Calu3 (cell line): ENCODE results near the gene MMP7. TPM values are rescaled to one million over a fixed set of nuclear protein-coding genes. Genes with fewer than 3 reads are reported as not detected.

Source experiments
- BruUV-seq: library from RNA; stranded (reverse); fragments of 400-500 nt; replicated peaks from 2 replicates; lab custom pipeline; 2021; lab: Mats Ljungman, UMichigan
- CTCF ChIA-PET: fragments of 300-600 bp; sonication (Branson Sonifier 250); formaldehyde crosslinking; loops from one replicate; lab custom pipeline; 2022; ENCODE audit warnings: antibody characterized with exemption; lab: Charles Lee
- DNase-seq: peaks from one replicate; pipeline ENCODE4 v3.0.0; 2022
- H3K27ac Mint-ChIP-seq: one replicate; pipeline ENCODE4 v1.8.0; 2022; ENCODE audit warnings: mixed read lengths; ENCODE audit not compliant: unreplicated experiment
- H3K27me3 Mint-ChIP-seq: one replicate; pipeline ENCODE4 v1.8.0; 2022; ENCODE audit warnings: mixed read lengths; ENCODE audit not compliant: unreplicated experiment
- H3K36me3 Mint-ChIP-seq: one replicate; pipeline ENCODE4 v1.8.0; 2022; ENCODE audit warnings: mild to moderate bottlenecking, moderate library complexity, mixed read lengths; ENCODE audit not compliant: insufficient read depth, unreplicated experiment
- H3K4me1 Mint-ChIP-seq: one replicate; pipeline ENCODE4 v1.8.0; 2022; ENCODE audit warnings: mild to moderate bottlenecking, low read depth, mixed read lengths; ENCODE audit not compliant: unreplicated experiment
- H3K4me3 Mint-ChIP-seq: one replicate; pipeline ENCODE4 v1.8.0; 2022; ENCODE audit warnings: mild to moderate bottlenecking, low read depth, moderate library complexity, mixed read lengths; ENCODE audit not compliant: unreplicated experiment
- H3K9me3 Mint-ChIP-seq: one replicate; pipeline ENCODE4 v1.8.0; 2022; ENCODE audit warnings: low read depth, mixed read lengths; ENCODE audit not compliant: unreplicated experiment
- intact Hi-C: fragments of 100-400 bp; cut with micrococcal nuclease; formaldehyde crosslinking; loops from one replicate; pipeline ENCODE4 v1.10.0; 2022; ENCODE audit not compliant: unreplicated experiment
- total RNA-seq: library from RNA; stranded (reverse); gene quantifications from 2 replicates; pipeline ENCODE4 v1.2.3, GENCODE V29; 2022
- TF ChIP-seq, protein P1 (sequence below): fragments of 200-600 bp; IDR thresholded peaks from one replicate; pipeline ENCODE4 v1.8.0; 2022; ENCODE audit warnings: antibody characterized with exemption; ENCODE audit not compliant: unreplicated experiment

Gene MMP7
- total RNA-seq, 1 experiment from 2014 or later: 171 TPM

DNA sequence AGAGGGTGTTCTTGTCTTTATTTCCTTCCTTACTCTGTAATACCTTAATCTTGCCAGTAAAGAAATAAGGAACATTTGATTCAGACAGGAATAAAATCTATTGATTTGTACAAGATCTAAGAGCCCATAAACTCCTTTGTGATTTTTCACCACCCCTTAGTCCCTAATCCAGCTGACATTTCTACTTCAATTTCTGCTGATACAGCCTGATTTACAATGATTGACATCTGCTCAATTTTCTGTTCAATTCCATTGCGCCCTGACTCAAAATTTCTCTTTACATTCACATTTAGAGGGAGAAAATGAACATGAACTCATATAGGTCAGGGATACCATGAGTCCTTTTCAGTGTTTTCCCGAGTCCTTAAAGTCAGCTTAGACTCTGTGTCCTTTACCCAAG lies 50.8 kb downstream of the MMP7 start:
- intact Hi-C loops: no loop called here
- H3K9me3 Mint-ChIP-seq: no peaks in the 10 kb centered on the region
- BruUV-seq: no TSS peak
- TF ChIP-seq, protein P1, sequence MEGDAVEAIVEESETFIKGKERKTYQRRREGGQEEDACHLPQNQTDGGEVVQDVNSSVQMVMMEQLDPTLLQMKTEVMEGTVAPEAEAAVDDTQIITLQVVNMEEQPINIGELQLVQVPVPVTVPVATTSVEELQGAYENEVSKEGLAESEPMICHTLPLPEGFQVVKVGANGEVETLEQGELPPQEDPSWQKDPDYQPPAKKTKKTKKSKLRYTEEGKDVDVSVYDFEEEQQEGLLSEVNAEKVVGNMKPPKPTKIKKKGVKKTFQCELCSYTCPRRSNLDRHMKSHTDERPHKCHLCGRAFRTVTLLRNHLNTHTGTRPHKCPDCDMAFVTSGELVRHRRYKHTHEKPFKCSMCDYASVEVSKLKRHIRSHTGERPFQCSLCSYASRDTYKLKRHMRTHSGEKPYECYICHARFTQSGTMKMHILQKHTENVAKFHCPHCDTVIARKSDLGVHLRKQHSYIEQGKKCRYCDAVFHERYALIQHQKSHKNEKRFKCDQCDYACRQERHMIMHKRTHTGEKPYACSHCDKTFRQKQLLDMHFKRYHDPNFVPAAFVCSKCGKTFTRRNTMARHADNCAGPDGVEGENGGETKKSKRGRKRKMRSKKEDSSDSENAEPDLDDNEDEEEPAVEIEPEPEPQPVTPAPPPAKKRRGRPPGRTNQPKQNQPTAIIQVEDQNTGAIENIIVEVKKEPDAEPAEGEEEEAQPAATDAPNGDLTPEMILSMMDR: no peak
- H3K27ac Mint-ChIP-seq: no peak overlapping the region
- no peaks in the 10 kb centered on the region for H3K27me3 Mint-ChIP-seq
- no peaks in the 10 kb centered on the region for H3K36me3 Mint-ChIP-seq
- CTCF ChIA-PET: no interaction called here
- no peak overlapping the region for H3K4me3 Mint-ChIP-seq
- peaks cover 37% of the 10 kb centered on the region for H3K4me1 Mint-ChIP-seq
- no peak for DNase-seq

DNA sequence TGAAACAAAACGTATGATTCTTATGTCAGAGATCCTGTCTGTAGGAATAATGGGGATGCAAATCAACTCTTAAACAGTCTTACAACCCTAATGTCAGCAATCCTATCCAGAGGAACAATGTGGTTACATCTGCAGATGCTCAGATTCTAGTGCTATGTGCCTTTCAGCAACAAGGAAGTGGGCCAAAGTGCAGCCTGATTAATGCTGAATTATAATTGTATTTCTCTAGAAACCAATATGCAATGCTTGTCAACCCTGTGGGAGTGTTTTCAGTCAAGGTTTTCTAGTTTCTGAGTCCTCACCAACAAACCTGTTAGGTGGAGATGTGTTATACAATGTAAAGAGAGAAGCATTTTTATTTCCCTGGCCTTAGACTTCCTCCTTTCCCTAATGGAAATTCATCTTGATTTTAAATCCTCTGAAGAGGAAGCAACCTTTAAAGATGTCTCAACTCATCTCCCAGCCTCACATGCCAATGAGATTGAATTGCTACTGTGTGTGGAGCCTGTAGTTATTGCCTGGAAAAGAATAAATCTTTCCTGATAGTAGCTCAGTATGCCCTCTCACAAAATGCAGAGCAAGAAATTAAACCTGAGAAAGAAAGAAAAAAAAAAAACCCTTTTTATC lies 51.8 kb downstream of the MMP7 start:
- no peak for DNase-seq
- no peaks in the 10 kb centered on the region for H3K27me3 Mint-ChIP-seq
- peaks cover 4% of the 10 kb centered on the region for H3K36me3 Mint-ChIP-seq
- H3K4me3 Mint-ChIP-seq: no peak overlapping the region
- TF ChIP-seq, protein P1: no peak
- CTCF ChIA-PET: no interaction called here
- no TSS peak for BruUV-seq
- peaks cover 44% of the 10 kb centered on the region for H3K4me1 Mint-ChIP-seq
- no peaks in the 10 kb centered on the region for H3K9me3 Mint-ChIP-seq
- intact Hi-C loops: no loop called here
- no peak overlapping the region for H3K27ac Mint-ChIP-seq

DNA sequence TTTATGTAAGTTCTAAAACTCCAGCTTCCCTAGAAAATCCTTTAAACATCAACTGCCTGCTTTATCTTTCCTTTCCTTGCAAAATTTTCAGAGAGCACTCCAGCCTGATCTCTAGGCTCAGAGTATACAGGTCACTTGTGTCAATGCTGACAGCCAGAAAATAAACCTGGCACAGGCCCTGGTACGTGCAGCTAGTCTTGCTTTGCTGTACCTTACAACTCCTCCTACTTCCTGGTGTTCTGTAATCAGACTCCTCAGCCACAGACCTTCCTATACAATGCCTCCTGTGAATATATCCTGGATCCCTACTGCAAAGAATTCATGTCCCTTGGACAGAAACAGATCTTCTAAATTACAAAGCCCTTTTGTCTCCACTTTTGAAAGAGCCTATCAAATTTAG lies 53.7 kb downstream of the MMP7 start:
- H3K27ac Mint-ChIP-seq: peak overlapping the region; percentile 84
- BruUV-seq: no TSS peak

DNA sequence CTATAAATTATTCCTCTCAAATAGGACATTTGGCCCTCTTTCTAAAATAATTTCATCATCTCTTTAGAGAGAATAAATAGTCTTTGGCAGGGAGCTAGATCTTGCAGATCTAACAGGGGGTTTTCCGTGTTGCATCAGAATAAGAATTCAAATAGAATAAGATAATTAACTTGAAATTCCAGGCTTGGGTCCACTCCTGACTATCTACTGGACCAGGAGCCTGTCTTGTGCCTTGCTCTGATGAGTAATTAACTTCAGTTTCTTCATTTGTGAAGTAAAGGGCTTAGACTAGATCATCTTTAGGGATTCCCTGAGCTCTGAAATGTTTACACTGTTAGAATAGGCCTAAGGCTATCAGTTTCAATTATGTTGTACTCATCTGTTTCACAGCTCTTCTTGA lies 54.5 kb downstream of the MMP7 start:
- Mint-ChIP-seq H3K4me3 (no peak overlapping the region), H3K27ac (peak overlapping the region; percentile 84), H3K4me1 (peaks cover 70% of the 10 kb centered on the region), H3K9me3 (no peaks in the 10 kb centered on the region), H3K36me3 (peaks cover 9% of the 10 kb centered on the region), H3K27me3 (no peaks in the 10 kb centered on the region)
- no peak for DNase-seq
- BruUV-seq: no TSS peak
- CTCF ChIA-PET: interaction anchor here (0.7 to 1.5 kb wide), 2 partner anchors 9 to 137 kb away, joined by 3 to 4 read pairs; no protein-coding TSS in a partner anchor
- intact Hi-C loops: no loop called here
- TF ChIP-seq, protein P1: no peak

More for the DNA sequence above, 53.7 kb downstream of the MMP7 start:
- Mint-ChIP-seq H3K36me3 (peaks cover 9% of the 10 kb centered on the region), H3K27me3 (no peaks in the 10 kb centered on the region), H3K9me3 (no peaks in the 10 kb centered on the region), H3K4me3 (no peak overlapping the region), H3K4me1 (peaks cover 63% of the 10 kb centered on the region)
- CTCF ChIA-PET: interaction anchor here (1.5 kb wide), 1 partner anchor 10 kb away, joined by 4 read pairs; no protein-coding TSS in a partner anchor
- DNase-seq: peak; percentile 38
- intact Hi-C loops: no loop called here
- TF ChIP-seq, protein P1: no peak
